Progenitor cell of endocrine pancreas (in vitro differentiated cells): ENCODE results near the gene NEU3. TPM values are rescaled to one million over a fixed set of nuclear protein-coding genes. Genes with fewer than 3 reads are reported as not detected.
"Not testable (repeated sequence)": the region's sequence is repeated elsewhere in the genome, so short reads cannot be mapped to it uniquely, and the experiment has no call there.

Experiments used
- DNase-seq: peaks from one replicate; pipeline ENCODE4 v3.0.0; 2021; ENCODE audit warnings: low spot score; ENCODE audit not compliant: unreplicated experiment
- H3K27ac Mint-ChIP-seq: 2 replicates; pipeline ENCODE4 v1.8.0; 2021; ENCODE audit warnings: mild to moderate bottlenecking, moderate library complexity, mixed read lengths
- H3K27me3 Mint-ChIP-seq: 2 replicates; pipeline ENCODE4 v1.8.0; 2021; ENCODE audit warnings: mixed read lengths
- H3K36me3 Mint-ChIP-seq: 2 replicates; pipeline ENCODE4 v1.8.0; 2022; ENCODE audit warnings: mixed read lengths; ENCODE audit not compliant: insufficient read depth
- H3K4me1 Mint-ChIP-seq: 2 replicates; pipeline ENCODE4 v1.8.0; 2021; ENCODE audit warnings: low read depth, mixed read lengths
- H3K4me3 Mint-ChIP-seq: 2 replicates; pipeline ENCODE4 v1.8.0; 2021; ENCODE audit warnings: low read depth, mild to moderate bottlenecking, moderate library complexity, mixed read lengths
- H3K9me3 Mint-ChIP-seq: 2 replicates; pipeline ENCODE4 v1.8.0; 2021; ENCODE audit warnings: low read depth, mixed read lengths
- total RNA-seq: library from RNA; stranded (reverse); gene quantifications from 2 replicates; pipeline ENCODE4 v1.2.1, GENCODE V29; 2021
- TF ChIP-seq, protein P1 (sequence below): fragments of 200-600 bp; sonication (generic); IDR thresholded peaks from one replicate; pipeline ENCODE4 v1.5.0; 2021; ENCODE audit warnings: antibody characterized with exemption, mild to moderate bottlenecking; ENCODE audit not compliant: unreplicated experiment

Gene NEU3
- total RNA-seq, 1 donor from 2014 or later: 11.2 TPM

DNA sequence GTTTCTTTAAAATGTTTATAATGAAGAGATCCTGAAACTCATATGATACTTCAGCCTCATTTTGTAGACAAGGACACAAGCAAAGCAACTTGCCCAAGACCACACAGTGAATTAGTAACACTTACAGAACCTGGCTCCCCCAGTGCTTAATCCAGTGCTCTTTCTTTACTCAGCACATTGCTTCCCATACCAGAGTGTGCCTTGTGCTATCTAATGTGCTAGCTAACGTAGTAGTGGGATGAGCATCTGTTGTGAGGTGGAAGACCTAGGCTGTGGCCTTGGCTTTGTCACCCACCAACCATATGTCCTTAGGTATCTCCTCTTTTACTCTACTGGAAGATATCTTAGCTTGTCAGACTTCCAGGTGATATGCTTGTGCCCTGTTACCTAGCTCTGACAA lies 34.5 kb upstream of the NEU3 start:
- Mint-ChIP-seq H3K27me3 (no peaks in the 10 kb centered on the region), H3K4me3 (no peak overlapping the region), H3K4me1 (peaks cover 16% of the 10 kb centered on the region), H3K36me3 (peaks cover 9% of the 10 kb centered on the region), H3K27ac (no peak overlapping the region), H3K9me3 (no peaks in the 10 kb centered on the region)
- no peak for DNase-seq
- TF ChIP-seq, protein P1, sequence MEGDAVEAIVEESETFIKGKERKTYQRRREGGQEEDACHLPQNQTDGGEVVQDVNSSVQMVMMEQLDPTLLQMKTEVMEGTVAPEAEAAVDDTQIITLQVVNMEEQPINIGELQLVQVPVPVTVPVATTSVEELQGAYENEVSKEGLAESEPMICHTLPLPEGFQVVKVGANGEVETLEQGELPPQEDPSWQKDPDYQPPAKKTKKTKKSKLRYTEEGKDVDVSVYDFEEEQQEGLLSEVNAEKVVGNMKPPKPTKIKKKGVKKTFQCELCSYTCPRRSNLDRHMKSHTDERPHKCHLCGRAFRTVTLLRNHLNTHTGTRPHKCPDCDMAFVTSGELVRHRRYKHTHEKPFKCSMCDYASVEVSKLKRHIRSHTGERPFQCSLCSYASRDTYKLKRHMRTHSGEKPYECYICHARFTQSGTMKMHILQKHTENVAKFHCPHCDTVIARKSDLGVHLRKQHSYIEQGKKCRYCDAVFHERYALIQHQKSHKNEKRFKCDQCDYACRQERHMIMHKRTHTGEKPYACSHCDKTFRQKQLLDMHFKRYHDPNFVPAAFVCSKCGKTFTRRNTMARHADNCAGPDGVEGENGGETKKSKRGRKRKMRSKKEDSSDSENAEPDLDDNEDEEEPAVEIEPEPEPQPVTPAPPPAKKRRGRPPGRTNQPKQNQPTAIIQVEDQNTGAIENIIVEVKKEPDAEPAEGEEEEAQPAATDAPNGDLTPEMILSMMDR: no peak

DNA sequence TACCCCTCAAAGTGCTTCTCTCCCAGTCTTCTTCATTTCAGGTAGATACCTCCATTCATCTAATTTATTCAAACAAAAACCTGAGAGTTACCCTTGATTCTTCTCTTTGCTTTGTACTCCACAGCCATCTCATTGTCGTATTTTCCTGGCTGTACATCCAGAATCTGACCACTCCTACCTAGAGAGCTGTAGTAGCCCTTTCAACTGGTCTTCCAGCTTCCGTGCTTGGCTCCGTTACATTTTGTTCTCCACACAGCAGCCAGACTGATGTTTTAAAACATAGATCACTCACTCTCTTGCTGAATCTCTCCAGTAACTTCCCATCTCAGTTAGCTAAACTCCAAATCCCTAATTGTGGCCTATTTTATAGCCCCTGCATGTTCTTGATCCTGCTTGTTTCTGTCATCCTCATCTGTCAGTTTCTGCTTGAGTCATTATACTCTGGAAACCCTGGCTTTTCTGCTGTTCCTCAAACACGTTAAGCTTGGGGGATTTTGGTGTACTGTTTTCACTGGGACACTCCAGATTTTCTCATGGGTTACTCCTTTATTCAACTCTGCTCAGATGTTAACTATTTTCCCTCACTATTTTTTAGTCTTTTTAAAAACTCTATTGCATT lies 32.2 kb upstream of the NEU3 start:
- no peaks in the 10 kb centered on the region for H3K27me3 Mint-ChIP-seq
- no peak for DNase-seq
- H3K27ac Mint-ChIP-seq: no peak overlapping the region
- H3K36me3 Mint-ChIP-seq: peaks cover 10% of the 10 kb centered on the region
- no peak overlapping the region for H3K4me3 Mint-ChIP-seq
- peaks cover 2% of the 10 kb centered on the region for H3K4me1 Mint-ChIP-seq
- no peaks in the 10 kb centered on the region for H3K9me3 Mint-ChIP-seq
- TF ChIP-seq, protein P1: no peak

DNA sequence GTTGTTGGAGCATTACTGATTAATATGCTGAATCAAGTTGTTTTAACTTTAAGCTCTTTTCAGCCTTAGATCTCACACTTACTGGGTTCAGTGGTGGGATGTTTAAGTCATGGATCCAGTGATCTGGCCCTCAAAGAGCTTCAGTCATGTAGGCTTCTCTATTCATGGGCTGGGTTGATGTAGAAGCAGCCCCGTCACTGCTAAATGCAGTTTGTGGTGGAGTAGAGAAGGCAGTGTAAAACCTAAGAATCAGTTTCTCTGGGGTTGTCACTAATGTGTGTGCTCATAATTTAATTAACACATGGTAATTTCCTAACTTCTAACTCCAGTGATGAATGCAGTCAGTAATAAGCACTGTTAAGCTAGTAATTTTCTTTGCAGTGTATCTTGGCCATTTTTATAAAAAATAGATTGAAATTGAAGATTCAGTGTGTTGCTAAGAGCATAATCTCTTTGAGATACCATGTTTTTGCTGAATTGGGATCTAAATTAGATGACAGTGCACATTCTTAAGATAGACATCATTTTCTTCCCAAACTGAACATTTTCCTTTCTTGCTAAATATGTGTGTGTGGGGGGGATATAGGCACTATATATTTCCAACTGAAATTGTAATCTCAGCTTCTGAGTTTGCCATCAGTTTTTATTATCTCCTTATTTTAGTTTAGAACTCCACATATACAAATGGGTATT lies 30.6 kb upstream of the NEU3 start:
- H3K27me3 Mint-ChIP-seq: no peaks in the 10 kb centered on the region
- H3K9me3 Mint-ChIP-seq: no peaks in the 10 kb centered on the region
- TF ChIP-seq, protein P1: no peak
- no peak overlapping the region for H3K4me3 Mint-ChIP-seq
- H3K36me3 Mint-ChIP-seq: peaks cover 9% of the 10 kb centered on the region
- no peak for DNase-seq
- no peak overlapping the region for H3K27ac Mint-ChIP-seq
- peaks cover 10% of the 10 kb centered on the region for H3K4me1 Mint-ChIP-seq

DNA sequence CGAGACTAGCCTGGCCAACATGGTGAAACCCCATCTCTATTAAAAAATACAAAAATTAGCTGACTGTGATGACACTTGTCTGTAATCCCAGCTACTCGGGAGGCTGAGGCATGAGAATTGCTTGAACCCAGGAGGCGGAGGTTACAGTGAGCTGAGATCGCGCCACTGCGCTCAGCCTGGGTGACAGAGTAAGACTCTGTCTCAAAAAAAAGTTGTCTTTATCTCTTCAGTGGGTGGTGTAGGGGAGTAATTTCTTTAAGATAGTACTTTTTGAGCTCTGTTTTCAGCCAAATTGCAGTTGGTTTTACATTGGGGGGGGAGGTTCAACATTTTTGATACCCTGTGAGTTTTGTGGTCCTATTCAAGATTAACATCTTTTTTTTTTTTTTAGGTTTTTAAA lies 28.6 kb upstream of the NEU3 start:
- DNase-seq, H3K9me3 Mint-ChIP-seq, H3K27ac Mint-ChIP-seq, H3K4me3 Mint-ChIP-seq, H3K27me3 Mint-ChIP-seq: not testable (repeated sequence)
- Mint-ChIP-seq H3K36me3 (peaks cover 12% of the 10 kb centered on the region), H3K4me1 (peaks cover 20% of the 10 kb centered on the region)

DNA sequence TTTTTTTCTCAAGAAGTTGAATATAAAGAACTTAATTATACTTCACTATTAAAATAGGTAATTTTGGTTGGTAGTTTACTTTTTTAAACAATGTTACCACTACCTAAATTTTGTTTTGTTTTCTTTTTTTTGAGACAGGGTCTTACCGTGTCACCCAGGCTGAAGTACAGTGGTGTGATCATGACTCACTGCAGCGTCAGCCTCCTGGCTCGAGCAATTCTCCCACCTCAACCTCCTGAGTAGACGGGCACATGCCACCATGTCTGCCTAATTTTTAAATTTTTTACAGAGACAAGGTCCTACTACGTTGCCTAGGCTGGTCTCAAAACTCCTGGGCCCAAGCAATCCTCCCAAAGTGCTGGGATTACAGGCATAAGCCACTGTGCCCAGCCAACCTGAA lies 22.1 kb upstream of the NEU3 start:
- Mint-ChIP-seq H3K36me3 (peaks cover 17% of the 10 kb centered on the region), H3K9me3 (no peaks in the 10 kb centered on the region), H3K4me1 (peaks cover 20% of the 10 kb centered on the region), H3K4me3 (no peak overlapping the region), H3K27ac (no peak overlapping the region), H3K27me3 (no peaks in the 10 kb centered on the region)
- TF ChIP-seq, protein P1: no peak
- no peak for DNase-seq
